Measurements from ENCODE around the gene CDC16.

CDC16 gene

DNA sequence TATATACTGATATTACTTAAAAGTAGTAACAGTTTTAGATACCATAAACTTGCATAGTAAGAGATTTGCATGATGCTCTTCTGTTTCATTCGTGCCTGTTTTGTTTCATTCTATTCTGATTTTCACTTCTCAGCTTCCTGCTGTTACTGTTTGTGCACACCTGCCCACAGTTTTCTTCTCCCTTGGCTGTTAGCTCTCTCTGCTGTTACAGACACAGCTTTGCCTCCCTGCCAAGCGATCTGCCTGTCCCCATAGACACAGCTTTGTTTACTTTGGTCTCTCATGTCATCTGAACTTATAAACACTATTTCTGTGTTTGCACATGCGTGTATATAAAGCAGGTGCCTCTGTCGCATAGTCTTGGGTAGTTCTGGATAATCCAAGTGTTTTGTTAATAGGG, 25.3 kb downstream of the CDC16 start:
- Histone ChIP-seq H3F3A (ENCODE audit: insufficient read depth, low read length) (no peaks in the 10 kb centered on the region), H3K9ac (ENCODE audit: low read length) (no peak overlapping the region), H3K4me3 (ENCODE audit: low read depth, low read length, poor library complexity, severe bottlenecking) (no peak overlapping the region), H3K4me2 (ENCODE audit: low read length) (no peak overlapping the region), H2AFZ (ENCODE audit: low read length) (no peak overlapping the region), H3K27ac (ENCODE audit: low read depth, low read length, poor library complexity, severe bottlenecking) (peak overlapping the region; percentile 4), H3K9me3 (ENCODE audit: low read length) (no peaks in the 10 kb centered on the region), H3K9me2 (ENCODE audit: low read depth, low read length) (no peaks in the 10 kb centered on the region), H3K27me3 (ENCODE audit: insufficient read depth, low read length) (no peaks in the 10 kb centered on the region), H3K36me3 (ENCODE audit: insufficient read depth, low read length) (peaks cover 100% of the 10 kb centered on the region), H3K79me2 (ENCODE audit: insufficient read depth, low read length) (no peaks in the 10 kb centered on the region), H3K4me1 (ENCODE audit: insufficient read depth, low read length, severe bottlenecking) (no peaks in the 10 kb centered on the region), H4K20me1 (ENCODE audit: insufficient read depth, low read length) (no peaks in the 10 kb centered on the region)
- no peak for TF ChIP-seq EZH2 (IDR thresholded peaks at IDR 0.05; ENCODE audit: borderline replicate concordance, low read length)
- TF ChIP-seq CTCF (IDR thresholded peaks at IDR 0.05; ENCODE audit: low read length) = no peak

DNA sequence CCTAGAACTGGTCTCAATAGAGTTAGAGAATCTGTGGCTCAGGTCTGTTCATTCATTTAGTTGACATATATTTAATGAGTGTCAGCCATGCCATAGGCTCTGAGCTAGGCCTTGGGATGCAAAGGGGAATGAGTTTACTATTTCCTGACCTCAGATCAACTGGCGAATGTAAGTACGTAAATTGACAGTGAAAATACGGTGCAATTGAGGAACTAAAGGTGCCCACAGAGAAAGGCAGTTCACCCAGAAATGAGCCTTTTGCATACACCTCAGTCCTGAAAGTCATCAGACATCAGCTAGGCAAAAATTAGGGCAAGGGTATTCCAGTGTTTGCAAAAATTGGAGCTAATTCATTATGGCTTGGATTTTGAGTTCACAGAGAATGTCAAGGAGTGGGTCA, 26.1 kb downstream of the CDC16 start:
- TF ChIP-seq EZH2 (IDR thresholded peaks at IDR 0.05; ENCODE audit: borderline replicate concordance, low read length) (no peak), CTCF (IDR thresholded peaks at IDR 0.05; ENCODE audit: low read length) (no peak)
- no peaks in the 10 kb centered on the region for H4K20me1 ChIP-seq (ENCODE audit: insufficient read depth, low read length)
- H3K27ac ChIP-seq (ENCODE audit: low read depth, low read length, poor library complexity, severe bottlenecking) = no peak overlapping the region
- no peaks in the 10 kb centered on the region for H3K79me2 ChIP-seq (ENCODE audit: insufficient read depth, low read length)
- no peak overlapping the region for H3K4me3 ChIP-seq (ENCODE audit: low read depth, low read length, poor library complexity, severe bottlenecking)
- no peaks in the 10 kb centered on the region for H3F3A ChIP-seq (ENCODE audit: insufficient read depth, low read length)
- no peak overlapping the region for H3K4me2 ChIP-seq (ENCODE audit: low read length)
- no peak overlapping the region for H3K9ac ChIP-seq (ENCODE audit: low read length)
- no peaks in the 10 kb centered on the region for H3K4me1 ChIP-seq (ENCODE audit: insufficient read depth, low read length, severe bottlenecking)
- no peaks in the 10 kb centered on the region for H3K27me3 ChIP-seq (ENCODE audit: insufficient read depth, low read length)
- H3K9me3 ChIP-seq (ENCODE audit: low read length) = no peaks in the 10 kb centered on the region
- H2AFZ ChIP-seq (ENCODE audit: low read length) = no peak overlapping the region
- peaks cover 100% of the 10 kb centered on the region for H3K36me3 ChIP-seq (ENCODE audit: insufficient read depth, low read length)
- H3K9me2 ChIP-seq (ENCODE audit: low read depth, low read length) = no peaks in the 10 kb centered on the region

DNA sequence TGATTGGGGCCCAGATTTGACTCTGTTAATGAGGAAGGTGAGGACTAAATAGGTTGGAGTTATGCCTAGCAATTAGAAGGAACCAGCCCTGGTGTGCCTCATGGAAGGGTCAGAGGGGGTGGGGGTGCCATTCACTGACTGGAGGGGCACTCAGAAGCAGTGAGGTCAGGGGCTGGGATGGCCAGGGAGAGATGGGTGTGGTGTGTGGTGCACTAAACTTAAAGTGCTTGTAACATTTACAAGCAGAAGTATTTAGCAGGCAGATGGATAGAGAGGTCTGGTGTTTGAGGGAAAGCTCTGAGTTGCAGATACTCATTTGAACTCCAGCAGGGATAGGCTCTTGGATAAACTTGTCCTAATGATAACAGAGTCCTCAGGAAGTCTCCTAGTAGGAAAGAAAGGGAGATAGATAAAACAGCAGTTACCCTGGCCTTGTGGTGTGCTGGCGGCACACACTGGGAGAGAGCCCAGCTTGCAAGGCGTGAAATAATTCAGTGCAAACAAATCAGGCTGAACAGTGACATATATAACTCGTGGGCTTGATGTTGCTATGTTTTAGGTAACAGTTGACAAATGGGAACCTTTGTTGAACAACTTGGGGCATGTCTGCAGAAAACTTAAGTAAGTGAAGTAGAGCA, 26.8 kb downstream of the CDC16 start:
- no peaks in the 10 kb centered on the region for H4K20me1 ChIP-seq (ENCODE audit: insufficient read depth, low read length)
- no peak overlapping the region for H2AFZ ChIP-seq (ENCODE audit: low read length)
- no peaks in the 10 kb centered on the region for H3K79me2 ChIP-seq (ENCODE audit: insufficient read depth, low read length)
- H3K4me3 ChIP-seq (ENCODE audit: low read depth, low read length, poor library complexity, severe bottlenecking) = no peak overlapping the region
- no peaks in the 10 kb centered on the region for H3K9me2 ChIP-seq (ENCODE audit: low read depth, low read length)
- H3F3A ChIP-seq (ENCODE audit: insufficient read depth, low read length) = no peaks in the 10 kb centered on the region
- no peaks in the 10 kb centered on the region for H3K4me1 ChIP-seq (ENCODE audit: insufficient read depth, low read length, severe bottlenecking)
- H3K4me2 ChIP-seq (ENCODE audit: low read length) = no peak overlapping the region
- no peaks in the 10 kb centered on the region for H3K9me3 ChIP-seq (ENCODE audit: low read length)
- TF ChIP-seq CTCF (IDR thresholded peaks at IDR 0.05; ENCODE audit: low read length) = no peak
- TF ChIP-seq EZH2 (IDR thresholded peaks at IDR 0.05; ENCODE audit: borderline replicate concordance, low read length) = no peak
- H3K27ac ChIP-seq (ENCODE audit: low read depth, low read length, poor library complexity, severe bottlenecking) = no peak overlapping the region
- no peaks in the 10 kb centered on the region for H3K27me3 ChIP-seq (ENCODE audit: insufficient read depth, low read length)
- H3K36me3 ChIP-seq (ENCODE audit: insufficient read depth, low read length) = peaks cover 100% of the 10 kb centered on the region
- H3K9ac ChIP-seq (ENCODE audit: low read length) = no peak overlapping the region
